AG08396 (cell line): Measurements from ENCODE around the gene FGD1.
"Not testable (repeated sequence)": the region's sequence is repeated elsewhere in the genome, so short reads cannot be mapped to it uniquely, and the experiment has no call there.

Experiments
- DNase-seq: peaks from one replicate; pipeline ENCODE4 v3.0.0; 2012; ENCODE audit warnings: low spot score, mixed read lengths

The FGD1 gene

DNA sequence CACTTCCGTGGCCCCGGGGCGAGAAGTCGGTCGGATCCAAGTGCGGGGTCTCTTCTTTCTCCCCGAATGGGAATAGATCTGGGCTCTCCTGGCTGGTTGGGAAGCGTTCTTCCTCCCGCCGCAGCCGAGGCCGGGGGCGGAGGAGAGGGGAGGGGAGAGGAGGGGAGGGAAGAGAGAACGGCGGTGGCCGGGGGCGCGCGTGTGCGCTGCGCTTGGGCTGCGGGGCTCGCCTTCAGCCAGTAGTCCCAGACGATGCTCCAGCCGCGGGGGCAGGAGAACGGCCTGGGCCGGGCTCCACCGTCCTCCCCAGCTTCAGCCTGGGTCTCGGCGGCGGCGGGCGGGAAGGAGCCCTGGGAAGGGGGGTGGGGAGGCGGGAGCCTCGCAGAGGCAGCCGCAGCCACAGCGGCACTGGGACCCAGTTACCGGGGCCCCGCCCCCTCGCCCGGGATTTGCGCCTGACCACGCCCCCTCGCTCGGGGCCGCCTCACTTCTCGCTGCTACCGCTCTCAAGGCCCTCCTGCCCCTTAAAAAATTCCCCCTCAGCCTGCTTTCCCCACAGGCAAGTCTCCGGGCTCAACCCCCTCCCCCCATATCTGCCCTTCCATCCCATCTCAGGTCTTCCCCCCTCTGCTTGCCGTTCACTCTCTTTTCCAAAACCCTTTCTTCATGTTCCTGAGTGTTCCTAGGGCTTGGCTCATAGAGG lies at the start of gene FGD1:
FGD1 (minus strand) TSS at position 421 of the 703 bp plus-strand sequence. CDS start 802 bp downstream, outside the sequence.
- DNase-seq: peak; percentile 89

- DNase-seq: not testable (repeated sequence)
These were observed 46.2 kb upstream of the FGD1 start for GRCh38 chrX:54542239-54542638.

DNA sequence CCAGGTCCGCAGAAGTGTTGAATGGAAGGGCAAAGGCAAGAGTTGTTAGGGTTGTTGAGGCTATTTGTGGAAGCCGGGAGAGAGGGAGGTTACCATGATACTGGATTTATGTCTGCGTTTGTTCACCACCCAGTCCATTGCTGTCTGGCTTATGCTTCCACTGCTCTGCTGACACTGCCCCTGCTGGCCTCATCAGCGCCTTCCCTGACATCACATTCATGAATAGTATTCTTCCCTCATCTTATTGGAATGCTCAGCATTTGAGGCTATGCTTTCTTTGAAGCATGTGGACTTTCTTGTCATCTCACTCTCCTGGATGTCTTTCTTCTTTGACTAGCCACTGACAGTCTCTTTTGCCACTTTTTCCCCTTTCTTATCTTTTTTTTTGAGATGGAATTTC lies 44.3 kb upstream of the FGD1 start:
- peak; percentile 61 for DNase-seq

DNA sequence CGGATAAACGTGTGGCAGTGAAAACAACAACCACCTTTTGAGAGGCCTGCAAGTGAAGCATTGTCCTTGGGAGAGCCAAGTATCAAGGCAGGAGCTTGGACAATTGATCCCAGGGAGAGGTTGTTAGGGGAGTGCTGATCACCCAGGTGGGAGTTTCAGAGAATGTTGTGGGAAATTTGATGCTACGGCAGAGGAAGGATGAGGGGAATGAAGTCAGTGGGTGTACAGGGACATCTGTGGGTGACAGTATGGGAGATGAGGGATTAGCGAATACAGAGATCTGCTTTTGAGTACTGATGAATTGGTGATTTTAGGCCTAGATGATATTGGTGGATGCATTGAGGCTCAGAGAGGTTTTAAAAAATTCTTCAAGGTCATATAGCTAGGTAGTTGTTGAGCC lies 38.2 kb upstream of the FGD1 start:
- no peak for DNase-seq

GRCh38 chrX:54530357-54530900 lies 34.4 kb upstream of the FGD1 start:
- DNase-seq: no peak

DNA sequence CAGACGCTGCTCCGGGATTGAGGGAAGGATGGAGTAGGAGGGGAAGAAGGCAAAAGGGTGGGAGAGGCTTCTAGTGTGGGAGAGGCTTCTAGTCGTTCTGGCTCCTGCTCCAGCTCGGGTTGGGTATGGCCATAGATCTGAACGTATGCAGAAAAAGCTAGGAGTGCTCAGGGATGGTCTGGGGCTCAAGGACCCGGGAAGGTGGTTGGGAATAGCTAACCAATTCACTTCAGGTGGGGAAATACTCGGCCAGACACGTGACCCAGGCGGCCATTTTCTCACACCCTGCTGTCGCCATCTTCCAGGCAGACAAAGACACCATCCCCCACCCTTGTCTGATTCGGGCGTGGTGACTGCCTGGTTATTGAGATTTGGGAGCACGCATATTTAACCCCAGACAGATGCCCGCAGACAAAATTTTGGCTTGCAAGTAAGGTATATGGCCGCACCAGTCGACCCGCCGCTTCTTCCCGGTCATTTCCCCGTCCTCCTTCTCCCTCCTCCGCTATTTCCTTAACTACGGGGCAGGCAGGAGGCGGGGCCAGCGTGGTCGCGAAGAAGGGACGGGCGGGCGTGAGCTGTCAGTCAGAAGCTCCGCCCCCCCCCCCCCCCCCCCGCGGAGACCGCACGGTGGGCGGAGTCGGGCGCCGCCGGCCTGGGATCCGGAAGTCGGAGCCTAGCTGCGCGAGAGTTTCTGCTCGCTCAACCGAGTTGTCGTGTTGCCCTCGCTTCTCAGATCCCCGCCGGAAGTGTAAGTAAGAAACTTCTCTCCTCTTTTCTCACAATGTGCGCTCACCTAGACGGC lies 33.7 kb upstream of the FGD1 start, which contains the start of gene GNL3L:
GNL3L (plus strand) TSS at position 668 of the 805 bp plus-strand sequence. CDS start 2,348 bp downstream, outside the sequence.
- peak; percentile 91 for DNase-seq

- no peak for DNase-seq
These were observed 33.1 kb upstream of the FGD1 start for GRCh38 chrX:54529151-54529550.

- no peak for DNase-seq
These were observed 13.4 kb upstream of the FGD1 start for GRCh38 chrX:54509400-54509799.

- peak; percentile 1 for DNase-seq
These were observed 902 bp upstream of the FGD1 start for GRCh38 chrX:54496936-54497335.

DNA sequence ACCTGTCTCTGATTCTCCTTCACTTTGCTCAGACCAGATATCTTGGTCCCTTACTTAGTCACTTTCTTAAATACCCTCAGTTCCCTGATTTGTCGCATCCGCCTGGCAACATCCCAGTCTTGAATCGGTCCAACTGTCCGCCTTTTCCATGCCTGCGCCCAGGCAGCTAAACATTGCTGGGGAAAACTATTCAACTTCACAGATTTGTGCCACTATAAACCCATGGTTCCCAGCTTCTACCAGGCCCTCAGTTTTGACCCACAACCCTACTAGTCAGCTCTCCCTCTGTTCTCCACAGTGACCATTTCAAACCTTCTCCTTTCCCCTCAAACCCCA lies 451 bp upstream of the FGD1 start:
- no peak for DNase-seq

DNA sequence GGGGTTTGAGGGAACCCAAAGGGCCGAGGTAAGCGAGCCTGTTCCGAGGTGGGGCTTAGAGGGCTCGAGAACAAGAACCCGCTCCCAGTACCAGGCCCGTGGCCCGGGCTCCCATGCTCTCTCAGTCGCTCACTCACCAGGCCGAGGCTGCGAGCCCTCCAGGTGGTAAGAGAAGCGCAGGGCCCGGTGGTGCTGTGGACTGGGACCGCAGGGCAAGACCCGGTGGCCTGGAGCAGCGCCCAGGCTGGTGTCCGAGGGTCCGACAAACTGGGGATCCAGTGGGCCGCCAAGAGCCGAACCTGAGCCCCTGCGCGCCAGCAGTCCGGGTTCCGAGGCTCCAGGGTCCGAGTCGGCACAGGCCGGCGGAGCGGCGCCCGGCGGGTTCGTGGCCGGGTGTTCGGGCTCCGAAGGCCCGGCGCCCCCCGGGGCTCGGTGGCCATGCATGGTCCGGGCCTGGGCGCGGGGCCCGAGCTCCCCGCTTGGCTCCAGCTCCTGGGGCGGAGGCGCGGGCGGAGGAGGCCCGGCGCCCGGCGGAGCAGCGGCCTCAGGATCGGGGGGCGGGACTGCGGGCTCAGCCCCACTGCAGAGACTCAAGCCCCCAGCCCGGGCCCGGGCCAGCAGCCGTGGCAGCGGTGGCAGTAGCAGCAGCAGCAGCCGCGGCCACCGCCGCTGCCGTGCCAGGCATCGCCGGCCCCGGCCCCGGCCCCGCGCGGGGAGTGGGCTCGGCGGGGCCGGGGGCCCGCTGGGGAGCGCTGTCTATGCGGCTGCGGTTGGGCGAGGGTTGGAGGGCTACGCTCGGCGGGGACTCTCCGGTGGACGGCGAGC lies 833 bp downstream of the FGD1 start:
- peak; percentile 43 for DNase-seq

GRCh38 chrX:54494166-54494988 lies 1.7 kb downstream of the FGD1 start:
- DNase-seq: peak; percentile 2

DNA sequence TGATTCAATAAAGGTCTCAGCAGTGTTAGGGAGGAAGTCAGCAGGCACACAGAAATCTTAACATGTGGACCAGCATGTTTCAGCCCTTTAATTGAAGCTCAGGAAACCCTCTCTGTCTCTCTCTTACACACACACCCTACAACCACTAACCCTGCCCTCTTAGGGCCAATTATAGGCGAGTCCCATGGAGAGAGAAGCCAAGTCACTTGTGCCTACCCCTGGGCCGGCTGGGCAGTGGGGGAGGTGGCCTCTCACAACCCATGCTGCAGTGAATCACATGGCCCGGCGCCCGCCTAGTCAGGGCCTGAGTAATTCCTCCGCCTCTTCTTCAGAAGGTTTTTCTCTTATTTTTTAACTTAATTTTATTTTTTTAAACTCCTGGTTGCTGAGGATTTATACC lies 3.7 kb downstream of the FGD1 start:
- DNase-seq: peak; percentile 67

DNA sequence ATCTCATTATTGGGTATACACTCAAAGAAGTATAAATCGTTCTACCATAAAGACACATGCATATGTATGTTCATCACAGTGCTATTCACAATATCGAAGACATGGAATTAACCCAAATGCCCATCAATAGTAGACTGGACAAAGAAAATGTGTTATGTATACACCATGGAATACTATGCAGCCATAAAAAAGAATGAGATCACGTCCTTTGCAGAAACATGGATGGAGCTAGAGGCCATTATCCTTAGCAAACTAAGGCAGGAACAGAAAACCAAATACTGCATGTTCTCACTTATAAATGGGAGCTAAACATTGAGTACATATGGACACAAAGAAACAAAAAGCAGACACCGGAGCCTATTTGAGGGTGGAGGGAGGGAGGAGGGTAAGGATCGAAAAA lies 6.2 kb downstream of the FGD1 start:
- DNase-seq: not testable (repeated sequence)

- DNase-seq: no peak
These were observed 11.4 kb downstream of the FGD1 start for GRCh38 chrX:54484666-54485065.

GRCh38 chrX:54483946-54484345 lies 12.1 kb downstream of the FGD1 start:
- no peak for DNase-seq

- no peak for DNase-seq
These were observed 13.0 kb downstream of the FGD1 start for GRCh38 chrX:54482839-54483593.

DNA sequence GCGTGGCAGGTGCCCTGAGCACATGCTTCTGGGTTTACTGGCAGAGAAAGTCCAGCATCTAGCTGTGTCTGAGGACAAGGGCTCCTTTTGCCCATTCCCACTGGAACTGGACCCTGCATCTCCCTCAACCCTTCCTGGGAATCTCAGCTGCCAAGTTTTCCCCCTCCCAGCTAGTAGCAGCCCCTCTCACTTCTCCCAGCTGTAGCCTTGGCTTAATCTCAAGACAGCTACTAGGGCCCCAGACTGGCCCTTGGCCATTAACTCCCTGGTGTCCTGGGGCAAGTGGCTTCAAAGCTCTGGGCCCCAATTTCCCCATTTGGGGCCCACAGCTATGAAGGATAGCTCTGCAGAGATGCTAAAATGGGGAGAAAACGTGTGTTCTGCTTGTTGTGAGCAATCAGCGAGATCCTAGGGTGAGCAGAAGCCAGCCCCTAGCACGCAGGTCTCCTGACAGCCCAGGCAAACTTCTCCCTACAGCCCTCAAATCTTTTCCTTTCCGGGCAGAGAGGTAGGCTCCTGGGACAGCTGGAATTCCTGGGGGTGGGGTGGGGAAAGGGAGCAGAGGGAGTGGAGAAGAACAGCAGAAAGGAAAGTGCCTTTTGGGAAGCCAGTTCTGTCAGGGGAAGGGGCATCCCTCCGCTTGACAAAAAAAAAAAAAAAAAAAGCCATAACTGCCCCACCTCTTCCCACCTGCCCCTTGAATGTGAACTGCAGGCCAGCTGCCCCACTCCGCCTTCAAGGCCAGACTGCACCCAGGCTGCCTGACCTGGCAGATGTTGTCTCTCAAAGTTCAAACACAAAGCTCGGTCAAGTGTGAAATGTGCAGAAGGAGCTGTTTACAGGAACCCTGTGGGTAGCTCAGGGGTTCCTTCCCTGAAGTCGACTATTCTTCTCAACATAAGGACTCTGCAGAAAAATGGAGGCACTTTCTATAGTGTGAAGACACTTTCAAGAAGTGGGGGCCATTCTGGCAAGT lies 16.6 kb downstream of the FGD1 start:
- no peak for DNase-seq
